Body of pancreas (tissue), 4 donors: ENCODE measurements around the gene ATRNL1. TPM values are rescaled to one million over a fixed set of nuclear protein-coding genes. Genes with fewer than 3 reads are reported as not detected.
A peak's percentile ranks its signal among the peaks of the same experiment; 100 is the strongest.
"Not testable (repeated sequence)": the region's sequence is repeated elsewhere in the genome, so short reads cannot be mapped to it uniquely, and the experiment has no call there.

Source experiments
- ATAC-seq: fragments of 150-250 bp; one replicate; pipeline ENCODE4 v1.9.1; 2016
- DNase-seq, 4 donors: peaks; one replicate each; pipeline ENCODE4 v3.0.0-alpha.2; 2019
- H3K27ac ChIP-seq, 4 donors: fragments of 200-600 bp; sonication (generic); 1 replicate in 3 of 4; 2 replicates in 1 of 4; pipeline versions ENCODE4 v1.5.1 to v1.6.1; 2016 to 2019; ENCODE audit warnings: mild to moderate bottlenecking in 1 of 4, mixed read lengths in 1 of 4, moderate library complexity in 1 of 4
- H3K27me3 ChIP-seq, 2 donors: fragments of 200-600 bp; sonication (generic); one replicate each; pipeline ENCODE4 v1.6.0; 2016; ENCODE audit warnings: mild to moderate bottlenecking in 1 of 2
- H3K36me3 ChIP-seq, 2 donors: fragments of 200-600 bp; sonication (generic); replicated peaks in 1 of 2; 2 replicates each; pipeline ENCODE4 v1.5.1; 2016; ENCODE audit warnings: low read depth in 2 of 2; ENCODE audit not compliant: insufficient read depth in 1 of 2
- H3K4me1 ChIP-seq: fragments of 200-600 bp; sonication (generic); one replicate; pipeline ENCODE4 v1.6.0; 2016
- H3K4me3 ChIP-seq, 2 donors: fragments of 200-600 bp; sonication (generic); 1 replicate in 1 of 2; 2 replicates in 1 of 2; pipeline ENCODE4 v1.5.1; 2016 to 2019
- H3K9me3 ChIP-seq, 3 donors: fragments of 200-600 bp; sonication (generic); 1 replicate in 2 of 3; 2 replicates in 1 of 3; pipeline ENCODE4 v1.5.1; 2016
- POLR2A ChIP-seq, 3 donors: fragments of 450-650 bp; IDR thresholded peaks; one replicate each; pipeline ENCODE4 v1.6.1; 2016; ENCODE audit warnings: antibody characterized with exemption in 3 of 3, mild to moderate bottlenecking in 2 of 3
- WGBS, 2 donors: methylation state at CpG; one replicate each; pipeline ENCODE4 v1.1.5; 2017; 5-methylcytosine and 5-hydroxymethylcytosine counted together
- intact Hi-C: fragments of 100-400 bp; cut with DNase I; formaldehyde crosslinking; loops from one replicate; pipeline ENCODE4 v1.15.1; 2023
- total RNA-seq, 2 donors: library from RNA; depleted of rRNA; stranded (reverse); fragments of >200 nt; gene quantifications; one replicate each; pipeline ENCODE4 v1.1.0, GENCODE V29; 2016
- TF ChIP-seq, protein P1 (sequence below), 7 experiments: fragments of 450-650 bp in 4 of 7; fragments of 200-600 bp in 3 of 7; sonication (generic) in 3 of 7; IDR thresholded peaks; one replicate each; pipeline ENCODE4 v1.5.1; 2016 to 2019; ENCODE audit warnings: antibody characterized with exemption in 7 of 7

The ATRNL1 gene
- total RNA-seq, 2 donors from 2014 or later: 3.0 to 6.5 TPM

DNA sequence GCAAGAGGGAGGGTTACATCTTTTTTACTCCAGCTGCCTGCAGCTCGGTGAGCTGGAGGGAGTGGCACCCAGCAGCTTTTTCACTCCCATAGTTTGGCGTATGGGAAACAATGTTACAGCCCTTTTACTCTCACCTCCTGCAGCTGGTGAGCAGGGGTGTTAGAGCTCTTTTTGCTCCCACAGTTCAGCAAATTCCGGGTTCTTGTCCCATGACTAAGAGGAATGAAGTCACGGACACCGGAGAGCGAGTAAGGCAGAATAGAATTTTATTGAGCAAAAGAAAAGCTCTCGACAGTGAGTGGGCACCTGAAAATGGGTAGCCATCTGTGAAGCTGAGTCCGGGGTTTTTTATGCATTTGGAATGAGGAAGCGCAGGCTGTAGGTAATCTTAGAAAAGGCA lies 733.2 kb downstream of the ATRNL1 start:
- H3K4me3 ChIP-seq: no peak overlapping the region
- H3K27ac ChIP-seq: no peak overlapping the region
- TF ChIP-seq, protein P1, sequence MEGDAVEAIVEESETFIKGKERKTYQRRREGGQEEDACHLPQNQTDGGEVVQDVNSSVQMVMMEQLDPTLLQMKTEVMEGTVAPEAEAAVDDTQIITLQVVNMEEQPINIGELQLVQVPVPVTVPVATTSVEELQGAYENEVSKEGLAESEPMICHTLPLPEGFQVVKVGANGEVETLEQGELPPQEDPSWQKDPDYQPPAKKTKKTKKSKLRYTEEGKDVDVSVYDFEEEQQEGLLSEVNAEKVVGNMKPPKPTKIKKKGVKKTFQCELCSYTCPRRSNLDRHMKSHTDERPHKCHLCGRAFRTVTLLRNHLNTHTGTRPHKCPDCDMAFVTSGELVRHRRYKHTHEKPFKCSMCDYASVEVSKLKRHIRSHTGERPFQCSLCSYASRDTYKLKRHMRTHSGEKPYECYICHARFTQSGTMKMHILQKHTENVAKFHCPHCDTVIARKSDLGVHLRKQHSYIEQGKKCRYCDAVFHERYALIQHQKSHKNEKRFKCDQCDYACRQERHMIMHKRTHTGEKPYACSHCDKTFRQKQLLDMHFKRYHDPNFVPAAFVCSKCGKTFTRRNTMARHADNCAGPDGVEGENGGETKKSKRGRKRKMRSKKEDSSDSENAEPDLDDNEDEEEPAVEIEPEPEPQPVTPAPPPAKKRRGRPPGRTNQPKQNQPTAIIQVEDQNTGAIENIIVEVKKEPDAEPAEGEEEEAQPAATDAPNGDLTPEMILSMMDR (IDR thresholded peaks at IDR 0.05): no peak
- TF ChIP-seq POLR2A (IDR thresholded peaks at IDR 0.05): no peak
- 88 to 89% methylated on average over 9 of the region's 9 CpGs for WGBS, 2 donors
- H3K36me3 ChIP-seq: no peaks in the 10 kb centered on the region
- ATAC-seq (no peak), DNase-seq (no peak)
- no peaks in the 10 kb centered on the region for H3K4me1 ChIP-seq
- intact Hi-C loops: no loop called here
- no peaks in the 10 kb centered on the region for H3K27me3 ChIP-seq
- no peaks in the 10 kb centered on the region for H3K9me3 ChIP-seq

DNA sequence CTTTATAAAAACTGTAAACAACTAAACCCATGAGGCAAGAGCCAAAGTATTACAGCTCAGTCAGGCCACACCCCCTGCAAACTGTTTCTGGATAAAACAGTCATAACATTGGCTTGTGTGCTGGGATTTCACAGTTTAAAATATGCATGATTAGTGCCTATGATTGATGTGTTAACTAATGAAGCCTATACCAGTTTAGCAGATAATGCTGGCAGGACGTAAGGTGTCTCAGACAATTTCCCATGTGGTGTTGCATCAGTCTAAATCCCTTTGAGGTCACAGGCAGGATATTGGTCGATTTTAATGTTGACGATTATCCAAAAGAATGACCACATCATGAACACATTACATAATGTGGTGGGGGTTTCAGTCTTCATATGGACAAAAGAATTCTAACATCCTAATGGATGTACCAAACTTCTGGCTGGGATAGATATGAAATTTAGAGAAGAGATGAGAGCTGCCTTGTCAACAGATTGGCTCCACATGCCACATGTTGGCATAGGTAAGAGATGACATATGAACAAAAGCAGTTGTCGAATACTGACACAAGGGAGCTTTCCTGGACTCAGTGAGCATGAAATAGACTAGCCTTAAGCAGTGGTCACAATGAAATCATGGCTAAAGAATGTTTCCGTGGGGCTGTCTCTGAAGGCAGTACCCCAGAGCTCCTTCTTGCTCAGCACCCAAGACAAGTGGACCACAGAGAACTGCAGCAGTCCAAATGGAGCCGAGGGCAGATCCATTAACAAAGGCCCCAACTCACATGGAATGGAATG lies 734.3 kb downstream of the ATRNL1 start:
- no peak for TF ChIP-seq POLR2A (IDR thresholded peaks at IDR 0.05)
- TF ChIP-seq, protein P1 (IDR thresholded peaks at IDR 0.05): no peak
- intact Hi-C loops: no loop called here
- ATAC-seq (no peak), DNase-seq (no peak)
- Histone ChIP-seq H3K36me3 (no peaks in the 10 kb centered on the region), H3K27ac (no peak overlapping the region), H3K9me3 (no peaks in the 10 kb centered on the region), H3K4me3 (no peak overlapping the region), H3K4me1 (no peaks in the 10 kb centered on the region), H3K27me3 (no peaks in the 10 kb centered on the region)
- 90 to 91% methylated on average over 6 of the region's 6 CpGs for WGBS, 2 donors

DNA sequence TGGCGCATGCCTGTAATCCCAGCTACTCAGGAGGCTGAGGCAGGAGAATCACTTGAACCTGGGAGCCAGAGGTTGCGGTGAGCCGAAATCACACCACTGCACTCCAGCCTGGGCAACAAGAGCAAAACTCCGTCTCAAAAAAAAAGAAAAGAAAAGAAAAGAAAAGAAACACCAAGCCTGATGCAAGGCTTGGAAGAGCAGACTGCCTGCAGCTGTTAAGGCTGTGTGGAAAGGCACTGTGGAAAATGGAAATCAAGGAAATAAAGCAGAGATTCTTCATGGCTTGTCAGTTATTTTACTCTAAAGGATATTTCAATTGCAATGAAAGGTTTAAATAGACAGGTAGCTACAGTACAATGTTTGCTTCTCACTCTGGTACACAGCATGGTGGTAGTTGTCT lies 735.0 kb downstream of the ATRNL1 start:
- H3K27ac ChIP-seq, DNase-seq, H3K4me1 ChIP-seq, H3K36me3 ChIP-seq, H3K27me3 ChIP-seq, ATAC-seq, H3K9me3 ChIP-seq, intact Hi-C loops, H3K4me3 ChIP-seq: not testable (repeated sequence)
- WGBS, 2 donors: 90 to 93% methylated on average over 4 of the region's 4 CpGs

DNA sequence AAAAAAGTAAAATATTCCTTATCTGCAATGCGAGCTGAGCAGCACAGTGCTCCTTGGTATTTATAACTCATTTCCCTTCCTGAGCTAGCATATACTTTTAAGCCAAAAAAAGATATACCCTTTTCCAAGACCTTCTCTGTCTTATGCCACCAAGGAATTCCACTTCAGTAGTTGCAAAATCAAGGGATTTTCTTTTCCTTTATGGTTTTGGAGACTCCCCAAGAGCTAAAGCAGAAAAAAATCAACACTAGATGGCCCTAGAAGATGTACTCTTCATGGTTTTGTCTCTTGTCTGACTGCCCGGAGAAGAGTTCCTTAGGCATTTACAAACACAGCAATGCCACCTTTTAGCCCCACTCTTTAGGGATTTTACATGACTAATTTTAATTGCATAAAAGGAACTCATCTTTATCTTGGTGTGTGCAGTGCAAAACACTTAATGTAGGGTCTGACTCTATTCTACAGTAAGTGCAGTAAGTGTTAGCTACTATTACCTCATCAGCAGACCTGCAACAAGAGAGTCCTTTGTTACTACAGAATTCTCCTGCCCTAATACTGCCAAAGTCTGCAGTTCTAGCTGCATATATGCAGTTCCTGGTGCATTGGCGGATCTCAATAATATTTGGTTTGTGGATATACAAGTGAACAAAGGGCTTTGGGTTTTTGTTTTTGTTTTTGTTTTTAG lies 736.5 kb downstream of the ATRNL1 start:
- H3K4me1 ChIP-seq: no peaks in the 10 kb centered on the region
- intact Hi-C loops: no loop called here
- DNase-seq (no peak), ATAC-seq (no peak)
- WGBS, 2 donors: 62 to 66% methylated on average over 3 of the region's 3 CpGs
- no peak overlapping the region for H3K4me3 ChIP-seq
- no peaks in the 10 kb centered on the region for H3K27me3 ChIP-seq
- no peaks in the 10 kb centered on the region for H3K9me3 ChIP-seq
- TF ChIP-seq, protein P1 (IDR thresholded peaks at IDR 0.05): peak in 1 of 7 experiments; percentile 7
- no peak for TF ChIP-seq POLR2A (IDR thresholded peaks at IDR 0.05)
- H3K27ac ChIP-seq: no peak overlapping the region
- H3K36me3 ChIP-seq: no peaks in the 10 kb centered on the region

DNA sequence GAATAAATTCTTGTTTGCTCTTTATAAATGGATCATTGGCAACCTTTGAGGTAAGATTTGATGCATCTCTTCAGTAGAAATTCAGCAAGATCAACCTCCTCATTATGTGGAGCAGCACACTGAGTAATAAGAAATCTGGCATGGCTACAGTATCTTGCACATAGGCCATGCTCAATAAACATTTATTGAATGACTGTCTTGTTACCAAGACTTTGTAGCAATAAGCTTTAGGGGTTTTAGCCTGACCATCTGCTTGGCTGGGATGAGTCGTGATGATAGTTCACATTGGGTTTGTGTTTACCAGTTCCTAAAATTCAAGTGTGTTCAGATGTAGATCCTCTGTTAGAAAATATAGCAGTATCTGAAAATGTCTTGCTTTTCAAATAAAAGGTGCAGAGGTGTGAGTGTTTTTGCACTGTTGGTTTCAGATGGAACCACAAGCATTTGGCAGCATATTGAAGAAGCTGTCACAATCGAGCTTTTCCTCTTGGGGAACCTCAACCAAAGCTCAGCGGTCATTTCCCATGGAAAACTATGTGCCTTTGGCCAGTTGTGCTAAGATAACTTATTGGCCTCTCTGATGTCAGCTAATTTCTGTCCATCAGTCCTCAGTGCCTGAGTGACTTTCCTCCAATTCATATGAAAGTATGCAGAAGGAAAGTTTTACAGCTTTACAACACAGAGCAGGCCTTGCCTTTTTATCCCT lies 737.3 kb downstream of the ATRNL1 start:
- DNase-seq: no peak
- ATAC-seq: no peak
- intact Hi-C loops: no loop called here
- TF ChIP-seq, protein P1 (IDR thresholded peaks at IDR 0.05): no peak
- TF ChIP-seq POLR2A (IDR thresholded peaks at IDR 0.05): no peak
- Histone ChIP-seq H3K4me3 (no peak overlapping the region), H3K27me3 (no peaks in the 10 kb centered on the region), H3K36me3 (no peaks in the 10 kb centered on the region), H3K9me3 (no peaks in the 10 kb centered on the region), H3K4me1 (no peaks in the 10 kb centered on the region), H3K27ac (no peak overlapping the region)
- 73 to 78% methylated on average over 3 of the region's 3 CpGs for WGBS, 2 donors
